Neural cell (in vitro differentiated cells): ENCODE measurements around the gene KCNQ2. TPM values are rescaled to one million over a fixed set of nuclear protein-coding genes. Genes with fewer than 3 reads are reported as not detected.

Experiments
- H2AFZ ChIP-seq: fragments of 200-600, 300-800 bp; sonication (generic), shearing (Covaris generic); 2 replicates; pipeline ENCODE4 v1.6.0; 2014; ENCODE audit warnings: low read depth, mild to moderate bottlenecking, antibody characterized with exemption, low read length, moderate library complexity
- H3F3A ChIP-seq: fragments of 200-600 bp; shearing (Covaris generic); 2 replicates; pipeline ENCODE4 v1.6.1; 2016; ENCODE audit warnings: mild to moderate bottlenecking, moderate library complexity, mixed read lengths, antibody characterized with exemption, low read length; ENCODE audit not compliant: insufficient read depth, poor library complexity, severe bottlenecking
- H3K27ac ChIP-seq: fragments of 200-600, 300-800 bp; sonication (generic), shearing (Covaris generic); 2 replicates; pipeline ENCODE4 v1.5.1; 2014; ENCODE audit warnings: mild to moderate bottlenecking, low read length, moderate library complexity
- H3K27me3 ChIP-seq: fragments of 300-800, 200-600 bp; sonication (generic), shearing (Covaris generic); 2 replicates; pipeline ENCODE4 v1.6.0; 2014; ENCODE audit warnings: mild to moderate bottlenecking, low read depth, low read length, moderate library complexity; ENCODE audit not compliant: insufficient read depth
- H3K36me3 ChIP-seq: fragments of 300-800, 200-600 bp; sonication (generic), shearing (Covaris generic); 2 replicates; pipeline ENCODE4 v1.5.1; 2014; ENCODE audit warnings: mild to moderate bottlenecking, antibody characterized with exemption, low read length, moderate library complexity; ENCODE audit not compliant: insufficient read depth
- H3K4me2 ChIP-seq: fragments of 300-800, 200-600 bp; sonication (generic), shearing (Covaris generic); 2 replicates; pipeline ENCODE4 v1.6.0; 2014; ENCODE audit warnings: mild to moderate bottlenecking, low read length
- H3K4me3 ChIP-seq: fragments of 300-800, 200-600 bp; sonication (generic), shearing (Covaris generic); 2 replicates; pipeline ENCODE4 v1.5.1; 2014; ENCODE audit warnings: mild to moderate bottlenecking, low read length, moderate library complexity
- H3K79me2 ChIP-seq: fragments of 200-600 bp; shearing (Covaris generic); replicated peaks from 2 replicates; pipeline ENCODE4 v1.6.0; 2014; ENCODE audit warnings: mild to moderate bottlenecking, low read length, moderate library complexity; ENCODE audit not compliant: insufficient read depth
- H3K9ac ChIP-seq: fragments of 300-800, 200-600 bp; sonication (generic), shearing (Covaris generic); 2 replicates; pipeline ENCODE4 v1.6.1; 2016; ENCODE audit warnings: mild to moderate bottlenecking, low read length, mixed read lengths
- H3K9me2 ChIP-seq: fragments of 200-600 bp; shearing (Covaris generic); 2 replicates; pipeline ENCODE4 v1.6.1; 2016; ENCODE audit warnings: mild to moderate bottlenecking, low read length, mixed read lengths; ENCODE audit not compliant: insufficient read depth
- H3K9me3 ChIP-seq: fragments of 200-600, 300-800 bp; sonication (generic), shearing (Covaris generic); 2 replicates; pipeline ENCODE4 v1.6.1; 2016; ENCODE audit warnings: mild to moderate bottlenecking, mixed run types, low read length, moderate library complexity, mixed read lengths
- H4K20me1 ChIP-seq: fragments of 200-600 bp; shearing (Covaris generic); 2 replicates; pipeline ENCODE4 v1.6.1; 2016; ENCODE audit warnings: mild to moderate bottlenecking, mixed run types; ENCODE audit not compliant: insufficient read depth
- EP300 ChIP-seq: fragments of 450-650 bp; conservative IDR thresholded peaks from 2 replicates; pipeline ENCODE4 v1.6.1; 2014; ENCODE audit warnings: antibody characterized with exemption, mild to moderate bottlenecking, moderate library complexity; ENCODE audit not compliant: poor library complexity, severe bottlenecking
- EZH2 ChIP-seq: fragments of 200-600, 300-800 bp; shearing (Covaris generic), sonication (generic); IDR thresholded peaks from 2 replicates; pipeline ENCODE4 v1.6.1; 2014; ENCODE audit warnings: antibody characterized with exemption, low read length, borderline replicate concordance, mild to moderate bottlenecking; ENCODE audit not compliant: insufficient read depth, poor library complexity, severe bottlenecking
- MXI1 ChIP-seq: fragments of 450-650 bp; conservative IDR thresholded peaks from 2 replicates; pipeline ENCODE4 v1.6.1; 2014; ENCODE audit warnings: antibody characterized with exemption, mild to moderate bottlenecking; ENCODE audit not compliant: poor library complexity, severe bottlenecking
- POLR2AphosphoS5 ChIP-seq: IDR thresholded peaks from 2 replicates; pipeline ENCODE4 v1.6.1; 2012
- RAD21 ChIP-seq: fragments of 450-650 bp; conservative IDR thresholded peaks from 2 replicates; pipeline ENCODE4 v1.6.1; 2014; ENCODE audit warnings: antibody characterized with exemption, mild to moderate bottlenecking, moderate library complexity
- SMC3 ChIP-seq: fragments of 450-650 bp; conservative IDR thresholded peaks from 2 replicates; pipeline ENCODE4 v1.6.1; 2014; ENCODE audit warnings: antibody characterized with exemption, mild to moderate bottlenecking, moderate library complexity; ENCODE audit not compliant: poor library complexity
- TAF1 ChIP-seq: IDR thresholded peaks from 2 replicates; pipeline ENCODE4 v1.6.1; 2012; ENCODE audit warnings: low read depth
- polyA plus RNA-seq: library from polyadenylated mRNA; depleted of rRNA; stranded (reverse); fragments of >200 nt; gene quantifications from 2 replicates; pipeline ENCODE4 v1.2.3, GENCODE V29; 2014
- TF ChIP-seq, protein P1 (sequence below): fragments of 450-650 bp; IDR thresholded peaks from 2 replicates; pipeline ENCODE4 v1.5.1; 2014; ENCODE audit warnings: antibody characterized with exemption, mild to moderate bottlenecking, moderate library complexity; ENCODE audit not compliant: poor library complexity, severe bottlenecking
- TF ChIP-seq, protein P2 (sequence below): IDR thresholded peaks from 2 replicates; pipeline ENCODE4 v1.6.1; 2012; ENCODE audit warnings: borderline replicate concordance

The KCNQ2 gene
- polyA plus RNA-seq, 1 donor from 2014 or later: 84.7 TPM

DNA sequence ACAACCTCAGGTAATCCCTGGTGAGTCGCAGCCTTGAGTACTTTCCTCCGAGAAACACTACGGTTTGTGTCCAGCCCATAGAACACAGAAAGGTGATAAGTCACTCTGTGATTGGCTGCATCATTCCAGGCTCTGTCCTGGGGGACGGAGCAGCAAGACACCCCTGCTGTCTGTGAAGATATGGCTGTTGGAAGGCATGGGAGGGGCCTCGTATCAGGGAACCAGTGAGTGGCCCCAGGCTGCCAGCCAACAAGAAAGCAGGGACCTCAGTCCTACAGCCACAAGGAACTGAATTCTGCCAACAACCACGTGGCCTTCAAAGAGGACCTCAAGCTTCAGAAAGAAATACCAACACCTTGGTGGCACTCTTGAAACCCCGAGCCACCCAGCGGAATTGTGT is 32.8 kb upstream of the KCNQ2 start:
- no peaks in the 10 kb centered on the region for H3F3A ChIP-seq
- H4K20me1 ChIP-seq: no peaks in the 10 kb centered on the region
- no peak overlapping the region for H3K27ac ChIP-seq
- H3K4me3 ChIP-seq: no peak overlapping the region
- no peaks in the 10 kb centered on the region for H3K79me2 ChIP-seq
- no peaks in the 10 kb centered on the region for H3K27me3 ChIP-seq
- H3K9me3 ChIP-seq: peaks cover 9% of the 10 kb centered on the region
- H2AFZ ChIP-seq: no peak overlapping the region
- H3K36me3 ChIP-seq: no peaks in the 10 kb centered on the region
- no peak overlapping the region for H3K4me2 ChIP-seq
- H3K9ac ChIP-seq: no peak overlapping the region
- TF ChIP-seq POLR2AphosphoS5 (no peak), EZH2 (no peak), RAD21 (no peak), EP300 (no peak), MXI1 (no peak), SMC3 (no peak)
- H3K9me2 ChIP-seq: no peaks in the 10 kb centered on the region

DNA sequence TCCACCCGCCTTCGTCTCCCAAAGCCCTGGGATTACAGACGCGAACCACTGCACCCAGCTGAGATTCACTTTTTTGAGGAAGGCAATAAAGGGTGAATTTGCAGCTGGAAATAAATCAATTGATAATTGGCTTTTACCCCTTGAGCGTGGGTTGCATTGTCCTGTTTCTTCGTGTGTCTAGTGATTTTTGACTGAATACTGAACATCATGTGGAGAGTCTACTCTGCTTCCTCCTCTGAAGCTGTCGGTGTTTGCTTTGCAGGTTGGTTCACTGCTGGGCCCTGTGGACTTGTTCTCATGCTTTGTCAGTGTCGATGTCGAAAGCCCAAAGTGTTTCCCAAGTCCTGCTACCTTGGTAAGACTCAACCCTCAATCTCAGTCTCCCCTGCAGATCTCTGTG is 32.2 kb upstream of the KCNQ2 start:
- H2AFZ ChIP-seq: no peak overlapping the region
- no peaks in the 10 kb centered on the region for H3K79me2 ChIP-seq
- H3K27ac ChIP-seq: no peak overlapping the region
- H3K36me3 ChIP-seq: no peaks in the 10 kb centered on the region
- no peaks in the 10 kb centered on the region for H3K27me3 ChIP-seq
- TF ChIP-seq, protein P1, sequence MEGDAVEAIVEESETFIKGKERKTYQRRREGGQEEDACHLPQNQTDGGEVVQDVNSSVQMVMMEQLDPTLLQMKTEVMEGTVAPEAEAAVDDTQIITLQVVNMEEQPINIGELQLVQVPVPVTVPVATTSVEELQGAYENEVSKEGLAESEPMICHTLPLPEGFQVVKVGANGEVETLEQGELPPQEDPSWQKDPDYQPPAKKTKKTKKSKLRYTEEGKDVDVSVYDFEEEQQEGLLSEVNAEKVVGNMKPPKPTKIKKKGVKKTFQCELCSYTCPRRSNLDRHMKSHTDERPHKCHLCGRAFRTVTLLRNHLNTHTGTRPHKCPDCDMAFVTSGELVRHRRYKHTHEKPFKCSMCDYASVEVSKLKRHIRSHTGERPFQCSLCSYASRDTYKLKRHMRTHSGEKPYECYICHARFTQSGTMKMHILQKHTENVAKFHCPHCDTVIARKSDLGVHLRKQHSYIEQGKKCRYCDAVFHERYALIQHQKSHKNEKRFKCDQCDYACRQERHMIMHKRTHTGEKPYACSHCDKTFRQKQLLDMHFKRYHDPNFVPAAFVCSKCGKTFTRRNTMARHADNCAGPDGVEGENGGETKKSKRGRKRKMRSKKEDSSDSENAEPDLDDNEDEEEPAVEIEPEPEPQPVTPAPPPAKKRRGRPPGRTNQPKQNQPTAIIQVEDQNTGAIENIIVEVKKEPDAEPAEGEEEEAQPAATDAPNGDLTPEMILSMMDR: no peak
- TF ChIP-seq MXI1: no peak
- TF ChIP-seq EZH2: no peak
- no peak for TF ChIP-seq RAD21
- no peak for TF ChIP-seq EP300
- TF ChIP-seq SMC3: no peak
- TF ChIP-seq, protein P2, sequence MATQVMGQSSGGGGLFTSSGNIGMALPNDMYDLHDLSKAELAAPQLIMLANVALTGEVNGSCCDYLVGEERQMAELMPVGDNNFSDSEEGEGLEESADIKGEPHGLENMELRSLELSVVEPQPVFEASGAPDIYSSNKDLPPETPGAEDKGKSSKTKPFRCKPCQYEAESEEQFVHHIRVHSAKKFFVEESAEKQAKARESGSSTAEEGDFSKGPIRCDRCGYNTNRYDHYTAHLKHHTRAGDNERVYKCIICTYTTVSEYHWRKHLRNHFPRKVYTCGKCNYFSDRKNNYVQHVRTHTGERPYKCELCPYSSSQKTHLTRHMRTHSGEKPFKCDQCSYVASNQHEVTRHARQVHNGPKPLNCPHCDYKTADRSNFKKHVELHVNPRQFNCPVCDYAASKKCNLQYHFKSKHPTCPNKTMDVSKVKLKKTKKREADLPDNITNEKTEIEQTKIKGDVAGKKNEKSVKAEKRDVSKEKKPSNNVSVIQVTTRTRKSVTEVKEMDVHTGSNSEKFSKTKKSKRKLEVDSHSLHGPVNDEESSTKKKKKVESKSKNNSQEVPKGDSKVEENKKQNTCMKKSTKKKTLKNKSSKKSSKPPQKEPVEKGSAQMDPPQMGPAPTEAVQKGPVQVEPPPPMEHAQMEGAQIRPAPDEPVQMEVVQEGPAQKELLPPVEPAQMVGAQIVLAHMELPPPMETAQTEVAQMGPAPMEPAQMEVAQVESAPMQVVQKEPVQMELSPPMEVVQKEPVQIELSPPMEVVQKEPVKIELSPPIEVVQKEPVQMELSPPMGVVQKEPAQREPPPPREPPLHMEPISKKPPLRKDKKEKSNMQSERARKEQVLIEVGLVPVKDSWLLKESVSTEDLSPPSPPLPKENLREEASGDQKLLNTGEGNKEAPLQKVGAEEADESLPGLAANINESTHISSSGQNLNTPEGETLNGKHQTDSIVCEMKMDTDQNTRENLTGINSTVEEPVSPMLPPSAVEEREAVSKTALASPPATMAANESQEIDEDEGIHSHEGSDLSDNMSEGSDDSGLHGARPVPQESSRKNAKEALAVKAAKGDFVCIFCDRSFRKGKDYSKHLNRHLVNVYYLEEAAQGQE: no peak
- no peak for TF ChIP-seq TAF1
- TF ChIP-seq POLR2AphosphoS5: no peak
- H3K4me2 ChIP-seq: no peak overlapping the region
- no peak overlapping the region for H3K4me3 ChIP-seq
- H3K9ac ChIP-seq: no peak overlapping the region
- peaks cover 9% of the 10 kb centered on the region for H3K9me3 ChIP-seq
- no peaks in the 10 kb centered on the region for H3K9me2 ChIP-seq
- H3F3A ChIP-seq: no peaks in the 10 kb centered on the region
- no peaks in the 10 kb centered on the region for H4K20me1 ChIP-seq

DNA sequence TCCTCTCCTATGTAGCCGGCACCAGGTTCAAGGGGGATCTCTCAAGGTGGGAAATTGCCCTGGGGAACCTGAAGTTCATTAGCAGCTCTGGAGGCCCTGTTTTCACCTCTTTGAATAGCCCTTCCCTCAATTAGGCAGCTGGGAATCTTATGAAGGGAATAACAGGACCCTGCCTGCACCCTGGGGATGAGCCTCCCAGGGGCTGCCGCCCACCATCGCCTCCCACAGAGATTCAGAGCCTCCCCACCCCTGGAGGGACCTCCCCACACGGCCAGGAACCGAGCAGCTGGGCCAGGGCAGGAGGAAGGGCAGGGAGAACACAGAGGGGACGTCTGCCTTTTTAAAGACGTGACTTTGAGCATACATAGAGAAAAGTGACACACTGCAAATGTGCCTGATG is 31.1 kb upstream of the KCNQ2 start:
- Histone ChIP-seq H3K9me3 (peaks cover 9% of the 10 kb centered on the region), H3K27ac (no peak overlapping the region), H3K79me2 (no peaks in the 10 kb centered on the region), H3K9ac (no peak overlapping the region), H3K27me3 (no peaks in the 10 kb centered on the region), H2AFZ (no peak overlapping the region), H3K36me3 (no peaks in the 10 kb centered on the region), H3F3A (no peaks in the 10 kb centered on the region), H3K9me2 (no peaks in the 10 kb centered on the region), H3K4me2 (no peak overlapping the region), H4K20me1 (no peaks in the 10 kb centered on the region), H3K4me3 (no peak overlapping the region)
- TF ChIP-seq, protein P1: no peak
- TF ChIP-seq TAF1: no peak
- TF ChIP-seq, protein P2: no peak
- no peak for TF ChIP-seq EZH2
- TF ChIP-seq SMC3: no peak
- no peak for TF ChIP-seq MXI1
- TF ChIP-seq EP300: no peak
- TF ChIP-seq RAD21: no peak
- no peak for TF ChIP-seq POLR2AphosphoS5
